GM19397 (cell line): ENCODE data around the gene DCAF4.
"Not testable (repeated sequence)": the region's sequence is repeated elsewhere in the genome, so short reads cannot be mapped to it uniquely, and the experiment has no call there.

Experiments
- ATAC-seq: cut with Tn5 transposase; IDR thresholded peaks from one replicate; pipeline ENCODE4 v1.9.1; 2021; ENCODE audit warnings: mild to moderate bottlenecking, moderate library complexity; ENCODE audit not compliant: unreplicated experiment

Gene DCAF4

GRCh38 chr14:72929316-72930080 lies 3.2 kb downstream of the DCAF4 start:
- no peak for ATAC-seq

- ATAC-seq = no peak
Measured at GRCh38 chr14:72932893-72933292, 6.6 kb downstream of the DCAF4 start.

GRCh38 chr14:72939630-72940029 lies 13.4 kb downstream of the DCAF4 start:
- ATAC-seq = no peak

- ATAC-seq = no peak
Measured at GRCh38 chr14:72941286-72941985, 15.2 kb downstream of the DCAF4 start.

- ATAC-seq = no peak
Measured at GRCh38 chr14:72942934-72943333, 16.7 kb downstream of the DCAF4 start.

- no peak for ATAC-seq
Measured at GRCh38 chr14:72943876-72944430, 17.7 kb downstream of the DCAF4 start.

- no peak for ATAC-seq
Measured at GRCh38 chr14:72945356-72946027, 19.2 kb downstream of the DCAF4 start.

GRCh38 chr14:72946491-72946890 lies 20.2 kb downstream of the DCAF4 start:
- ATAC-seq = no peak

- no peak for ATAC-seq
Measured at GRCh38 chr14:72947366-72948160, 21.3 kb downstream of the DCAF4 start.

- ATAC-seq = no peak
Measured at GRCh38 chr14:72948481-72949138, 22.3 kb downstream of the DCAF4 start.

GRCh38 chr14:72952171-72952570 lies 25.9 kb downstream of the DCAF4 start:
- no peak for ATAC-seq

GRCh38 chr14:72956741-72957140 lies 30.5 kb downstream of the DCAF4 start:
- ATAC-seq = not testable (repeated sequence)

- ATAC-seq = no peak
Measured at GRCh38 chr14:72957213-72957612, 30.9 kb downstream of the DCAF4 start.

- no peak for ATAC-seq
Measured at GRCh38 chr14:72958548-72958947, 32.3 kb downstream of the DCAF4 start.

- not testable (repeated sequence) for ATAC-seq
Measured at GRCh38 chr14:72961016-72961415, 34.8 kb downstream of the DCAF4 start.

GRCh38 chr14:72961579-72962335 lies 35.5 kb downstream of the DCAF4 start:
- no peak for ATAC-seq

- not testable (repeated sequence) for ATAC-seq
Measured at GRCh38 chr14:72962336-72962754, 36.1 kb downstream of the DCAF4 start.

GRCh38 chr14:72962829-72963312 lies 36.6 kb downstream of the DCAF4 start:
- no peak for ATAC-seq

- no peak for ATAC-seq
Measured at GRCh38 chr14:72965249-72965648, 39.0 kb downstream of the DCAF4 start.
